ENCODE measurements around the gene PDZK1.

DNA sequence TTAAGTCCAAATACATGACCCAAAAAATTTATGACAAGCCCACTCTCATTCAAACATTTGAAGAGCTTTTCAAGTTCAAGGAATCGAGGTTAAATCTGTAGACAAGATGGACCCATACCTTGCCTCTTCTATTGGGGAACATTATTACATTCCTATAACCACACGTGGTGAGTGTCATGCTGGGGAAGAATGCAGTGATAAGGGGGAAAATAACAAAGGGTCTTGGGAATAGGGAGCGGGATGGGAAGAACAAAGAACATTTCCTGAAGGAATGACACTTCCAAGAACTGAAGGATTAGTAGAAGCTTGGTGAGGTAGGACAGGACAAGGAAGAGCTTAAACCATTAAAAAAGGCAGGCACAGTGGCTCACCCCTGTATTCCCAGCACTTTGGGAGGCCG lies 18.8 kb downstream of the PDZK1 start:
- TF ChIP-seq, protein P1, sequence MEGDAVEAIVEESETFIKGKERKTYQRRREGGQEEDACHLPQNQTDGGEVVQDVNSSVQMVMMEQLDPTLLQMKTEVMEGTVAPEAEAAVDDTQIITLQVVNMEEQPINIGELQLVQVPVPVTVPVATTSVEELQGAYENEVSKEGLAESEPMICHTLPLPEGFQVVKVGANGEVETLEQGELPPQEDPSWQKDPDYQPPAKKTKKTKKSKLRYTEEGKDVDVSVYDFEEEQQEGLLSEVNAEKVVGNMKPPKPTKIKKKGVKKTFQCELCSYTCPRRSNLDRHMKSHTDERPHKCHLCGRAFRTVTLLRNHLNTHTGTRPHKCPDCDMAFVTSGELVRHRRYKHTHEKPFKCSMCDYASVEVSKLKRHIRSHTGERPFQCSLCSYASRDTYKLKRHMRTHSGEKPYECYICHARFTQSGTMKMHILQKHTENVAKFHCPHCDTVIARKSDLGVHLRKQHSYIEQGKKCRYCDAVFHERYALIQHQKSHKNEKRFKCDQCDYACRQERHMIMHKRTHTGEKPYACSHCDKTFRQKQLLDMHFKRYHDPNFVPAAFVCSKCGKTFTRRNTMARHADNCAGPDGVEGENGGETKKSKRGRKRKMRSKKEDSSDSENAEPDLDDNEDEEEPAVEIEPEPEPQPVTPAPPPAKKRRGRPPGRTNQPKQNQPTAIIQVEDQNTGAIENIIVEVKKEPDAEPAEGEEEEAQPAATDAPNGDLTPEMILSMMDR (IDR thresholded peaks at IDR 0.05) = no peak
- TF ChIP-seq POLR2A (IDR thresholded peaks at IDR 0.05) = no peak
